ENCODE measurements around the gene SIPA1. TPM values are rescaled to one million over a fixed set of nuclear protein-coding genes. Genes with fewer than 3 reads are reported as not detected.

The SIPA1 gene
- total and polyA plus RNA-seq, 2 of the 13 experiments (the other 11 are each of a cell fraction or from before 2014, with no cell fraction given), result 5.8 to 7.7 TPM

GRCh38 chr11:65616575-65617001 is 21.3 kb upstream of the SIPA1 start (continued):
- TF ChIP-seq ZNF407 (CRISPR knock-in tag; IDR thresholded peaks at IDR 0.05; ENCODE audit: not compliant biosample characterization), result peak; percentile 28
- no peak for TF ChIP-seq ZBTB4 (CRISPR knock-in tag; IDR thresholded peaks at IDR 0.05; ENCODE audit: borderline replicate concordance)
- no peak for TF ChIP-seq PCBP1 (IDR thresholded peaks at IDR 0.05; ENCODE audit: borderline replicate concordance, low read depth, low read length)
- TF ChIP-seq POLR2G (IDR thresholded peaks at IDR 0.05; ENCODE audit: low read depth, low read length), result peak; percentile 7
- no peak for TF ChIP-seq MEF2D (CRISPR knock-in tag; IDR thresholded peaks at IDR 0.05)
- no peak for TF ChIP-seq CBFB (CRISPR knock-in tag; IDR thresholded peaks at IDR 0.05)
- TF ChIP-seq ZNF143 (CRISPR knock-in tag; IDR thresholded peaks at IDR 0.05), result no peak
- TF ChIP-seq KIAA2018 (CRISPR knock-in tag; IDR thresholded peaks at IDR 0.05; ENCODE audit: borderline replicate concordance), result no peak
- TF ChIP-seq ZMYM3 (CRISPR knock-in tag; IDR thresholded peaks at IDR 0.05), result no peak
